ENCODE data around the gene ZBTB12. TPM values are rescaled to one million over a fixed set of nuclear protein-coding genes. Genes with fewer than 3 reads are reported as not detected.
A peak's percentile ranks its signal among the peaks of the same experiment; 100 is the strongest.
"Not testable (repeated sequence)": the region's sequence is repeated elsewhere in the genome, so short reads cannot be mapped to it uniquely, and the experiment has no call there.

The ZBTB12 gene
- polyA plus RNA-seq, 3 donors: 0.11 TPM; not detected in 2

DNA sequence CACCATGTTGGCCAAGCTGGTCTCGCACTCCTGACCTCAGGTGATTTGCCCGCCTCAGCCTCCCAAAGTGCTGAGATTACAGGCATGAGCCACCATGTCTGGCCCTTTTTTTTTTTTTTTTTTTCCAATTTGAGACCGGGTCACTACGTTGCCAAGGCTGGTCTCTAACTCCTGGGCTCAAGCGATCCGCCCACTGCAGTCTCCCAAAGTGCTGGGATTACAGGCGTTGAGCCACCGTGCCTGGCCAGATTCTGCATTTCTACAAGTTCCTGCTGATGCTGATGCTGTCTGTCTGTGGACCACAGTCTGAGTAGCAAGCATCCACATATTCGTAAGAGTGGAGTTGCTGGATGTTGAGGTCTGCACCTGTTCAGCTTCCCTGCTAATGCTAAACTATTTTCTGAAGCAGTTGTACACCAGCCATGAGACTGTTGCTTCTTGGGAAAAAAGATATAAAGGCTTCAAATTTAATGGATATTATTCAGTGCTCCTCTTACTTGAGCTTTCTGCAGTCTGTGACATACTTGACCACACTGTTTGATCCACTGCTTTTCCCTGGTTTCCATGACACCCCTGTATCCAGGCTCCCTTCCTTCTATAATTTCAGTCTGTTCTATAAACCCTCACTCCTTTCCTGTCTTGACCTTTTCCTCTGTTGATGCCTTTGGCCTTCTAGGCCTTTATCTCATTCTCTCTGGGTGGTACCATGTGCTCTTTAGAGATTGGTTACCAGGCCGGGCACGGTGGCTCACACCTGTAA, 10.1 kb upstream of the ZBTB12 start:
- H2AFZ ChIP-seq (ENCODE audit: insufficient read depth, low read depth, low read length, poor library complexity, severe bottlenecking): no peak overlapping the region
- H3K4me1 ChIP-seq (ENCODE audit: control insufficient read depth in 1 of 2, insufficient read depth in 2 of 2, low read length in 2 of 2): peaks cover 6% of the 10 kb centered on the region in 2 donors
- WGBS (ENCODE audit: insufficient coverage): 90% methylated on average over 11 of the region's 11 CpGs
- DNase-seq: no peak
- Mint-ChIP-seq H3K9me3 (no peaks in the 10 kb centered on the region), H3K4me3 (no peak overlapping the region), H3K27me3 (ENCODE audit: low read depth in 3 of 3) (peaks cover 0 to 8% (median 4%) of the 10 kb centered on the region in 3 donors), H3K36me3 (no peaks in the 10 kb centered on the region), H3K27ac (peak overlapping the region in 3 of 7 donors; percentile 19 to 63 (median 32)), H3K4me1 (peaks cover 13% of the 10 kb centered on the region)
- no peaks in the 10 kb centered on the region for H3K36me3 ChIP-seq (replicated peaks in 1 of 2; ENCODE audit: control insufficient read depth in 1 of 2, insufficient read depth in 2 of 2, low read length in 2 of 2)
- H3K4me3 ChIP-seq (replicated peaks in 1 of 3; ENCODE audit: low read depth in 2 of 3, low read length in 3 of 3): no peak overlapping the region
- H3K9me3 ChIP-seq (replicated peaks in 1 of 2; ENCODE audit: control insufficient read depth in 1 of 2, insufficient read depth in 1 of 2, low read length in 2 of 2): no peaks in the 10 kb centered on the region
- H3K27ac ChIP-seq (ENCODE audit: low read depth in 1 of 2, low read length in 2 of 2): no peak overlapping the region
- H4K20me1 ChIP-seq (ENCODE audit: insufficient read depth, low read length): no peaks in the 10 kb centered on the region
- H3K27me3 ChIP-seq (ENCODE audit: control insufficient read depth in 2 of 2, insufficient read depth in 2 of 2, low read length in 2 of 2): no peaks in the 10 kb centered on the region
- no peak for TF ChIP-seq CTCF (IDR thresholded peaks at IDR 0.05)
- H3K79me2 ChIP-seq (ENCODE audit: insufficient read depth, low read length): no peaks in the 10 kb centered on the region
- no peak overlapping the region for H3K9ac ChIP-seq (ENCODE audit: insufficient read depth, low read length, poor library complexity, severe bottlenecking)
- no peak overlapping the region for H3K4me2 ChIP-seq (replicated peaks; ENCODE audit: extremely low read depth, low read length, poor library complexity, severe bottlenecking)
- intact Hi-C loops (cut with micrococcal nuclease): no loop called here

DNA sequence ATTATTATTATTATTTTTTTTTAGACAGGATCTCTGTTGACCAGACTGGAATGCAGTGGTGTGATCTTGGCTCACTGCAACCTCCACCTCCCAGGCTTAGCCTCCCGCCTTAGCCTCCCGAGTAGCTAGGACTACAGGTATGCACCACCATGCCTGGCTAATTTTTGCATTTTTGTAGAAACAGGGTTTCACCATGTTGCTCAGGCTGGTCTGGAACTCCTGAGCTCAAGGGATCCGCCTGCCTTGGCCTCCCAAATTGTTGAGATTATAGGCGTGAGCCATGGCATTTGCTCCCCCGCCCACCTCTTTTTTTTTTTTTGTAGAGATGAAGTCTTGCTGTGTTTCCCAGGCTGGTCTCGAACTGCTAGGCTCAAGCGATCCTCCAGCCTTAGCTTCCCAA, 7.4 kb upstream of the ZBTB12 start:
- H3K9me3 ChIP-seq (replicated peaks in 1 of 2; ENCODE audit: control insufficient read depth in 1 of 2, insufficient read depth in 1 of 2, low read length in 2 of 2); H3K4me3 ChIP-seq (replicated peaks in 1 of 3; ENCODE audit: low read depth in 2 of 3, low read length in 3 of 3); H4K20me1 ChIP-seq (ENCODE audit: insufficient read depth, low read length); H3K36me3 Mint-ChIP-seq; H3K79me2 ChIP-seq (ENCODE audit: insufficient read depth, low read length); H3K9me3 Mint-ChIP-seq; H3K4me2 ChIP-seq (replicated peaks; ENCODE audit: extremely low read depth, low read length, poor library complexity, severe bottlenecking); H3K4me1 ChIP-seq (ENCODE audit: control insufficient read depth in 1 of 2, insufficient read depth in 2 of 2, low read length in 2 of 2); H2AFZ ChIP-seq (ENCODE audit: insufficient read depth, low read depth, low read length, poor library complexity, severe bottlenecking); H3K27ac Mint-ChIP-seq; H3K36me3 ChIP-seq (replicated peaks in 1 of 2; ENCODE audit: control insufficient read depth in 1 of 2, insufficient read depth in 2 of 2, low read length in 2 of 2); H3K27ac ChIP-seq (ENCODE audit: low read depth in 1 of 2, low read length in 2 of 2); H3K9ac ChIP-seq (ENCODE audit: insufficient read depth, low read length, poor library complexity, severe bottlenecking); H3K27me3 ChIP-seq (ENCODE audit: control insufficient read depth in 2 of 2, insufficient read depth in 2 of 2, low read length in 2 of 2); DNase-seq: not testable (repeated sequence)
- H3K4me1 Mint-ChIP-seq: peaks cover 13% of the 10 kb centered on the region
- peak overlapping the region in 1 of 2 donors; percentile 11 for H3K4me3 Mint-ChIP-seq
- WGBS (ENCODE audit: insufficient coverage): 100% methylated on average over 2 of the region's 7 CpGs
- intact Hi-C loops (cut with micrococcal nuclease): loop anchor here in 1 of 2 donors (5.0 kb wide), 1 partner anchor 33 kb away; no protein-coding TSS in a partner anchor
- peaks cover 4 to 20% (median 8%) of the 10 kb centered on the region in 3 donors for H3K27me3 Mint-ChIP-seq (ENCODE audit: low read depth in 3 of 3)

Measured in CD14-positive monocyte (primary cell).